Upper lobe of left lung (tissue), 4 donors: Measurements from ENCODE around the gene IL4R.

Experiments used
- CTCF ChIP-seq, 6 experiments: fragments of 450-650 bp in 4 of 6; fragments of 200-600 bp in 2 of 6; sonication (generic) in 2 of 6; IDR thresholded peaks; one replicate each; pipeline ENCODE4 v1.5.1; 2016 to 2019; ENCODE audit warnings: antibody characterized with exemption in 6 of 6
- POLR2A ChIP-seq, 4 donors: fragments of 450-650 bp; IDR thresholded peaks; one replicate each; pipeline ENCODE4 v1.5.1; 2016 to 2017; ENCODE audit warnings: antibody characterized with exemption in 4 of 4, mild to moderate bottlenecking in 2 of 4

GRCh38 chr16:27362570-27363245, 48.9 kb downstream of the IL4R start:
- TF ChIP-seq POLR2A (IDR thresholded peaks at IDR 0.05) (no peak), CTCF (IDR thresholded peaks at IDR 0.05) (no peak)
